Hypothalamus (tissue), 51 donors: Measurements from ENCODE around the gene CD177.
"Not testable (repeated sequence)": the region's sequence is repeated elsewhere in the genome, so short reads cannot be mapped to it uniquely, and the experiment has no call there.

ENCODE experiments used
- DNase-seq, 51 donors: peaks; one replicate each; lab custom pipeline; 2025; lab: John Stamatoyannopoulos, UW

The CD177 gene

DNA sequence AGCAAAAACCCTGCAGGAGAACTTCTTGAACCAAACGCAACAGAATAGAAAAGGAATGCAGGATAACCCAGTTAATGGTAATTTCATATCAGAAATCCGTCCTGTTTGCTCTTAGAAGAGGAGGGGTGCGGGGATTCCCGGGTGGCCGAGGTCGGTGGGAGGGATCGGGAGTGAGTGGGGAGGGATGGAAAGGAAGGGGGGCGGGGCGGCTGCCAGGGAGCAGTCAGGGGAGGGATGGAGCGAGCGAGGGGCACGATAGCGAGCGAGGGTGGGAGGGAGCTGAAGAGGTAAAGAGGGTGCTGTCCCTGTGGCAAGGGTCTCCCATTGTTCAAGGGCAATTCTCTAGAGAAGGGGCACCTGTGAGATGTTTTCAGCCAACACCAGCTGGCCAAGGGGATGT, 26.5 kb downstream of the CD177 start:
- DNase-seq, result no peak

GRCh38 chr19:43380771-43381386, 27.4 kb downstream of the CD177 start:
- no peak for DNase-seq

DNA sequence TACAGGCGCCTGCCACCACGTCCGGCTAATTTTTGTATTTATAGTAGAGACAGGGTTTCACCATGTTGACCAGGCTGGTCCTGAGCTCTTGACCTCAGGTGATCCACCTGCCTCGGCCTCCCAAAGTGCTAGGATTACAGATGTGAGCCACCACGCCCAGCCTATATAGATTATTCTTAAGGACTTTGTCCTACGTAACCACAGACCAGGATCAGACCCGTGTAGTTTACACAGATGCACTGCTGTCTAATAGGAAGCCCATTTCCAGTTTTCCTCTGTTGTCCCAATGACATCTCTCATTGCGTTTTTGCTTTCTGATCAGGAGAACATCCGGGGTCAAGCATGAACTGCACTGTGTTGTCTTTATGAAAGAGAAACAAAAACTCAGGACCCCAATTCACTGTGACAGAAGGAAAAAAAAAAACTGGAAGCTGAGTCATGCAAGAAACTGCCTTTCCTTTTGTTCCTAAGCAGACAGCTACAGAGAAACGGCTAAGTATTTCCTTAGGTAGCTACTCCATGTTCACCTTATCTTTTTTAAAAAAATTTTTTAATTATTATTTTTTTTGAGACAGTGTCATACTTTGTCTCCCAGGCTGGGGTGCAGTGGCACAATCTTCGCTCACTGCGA, 29.2 kb downstream of the CD177 start:
- DNase-seq, result not testable (repeated sequence)

DNA sequence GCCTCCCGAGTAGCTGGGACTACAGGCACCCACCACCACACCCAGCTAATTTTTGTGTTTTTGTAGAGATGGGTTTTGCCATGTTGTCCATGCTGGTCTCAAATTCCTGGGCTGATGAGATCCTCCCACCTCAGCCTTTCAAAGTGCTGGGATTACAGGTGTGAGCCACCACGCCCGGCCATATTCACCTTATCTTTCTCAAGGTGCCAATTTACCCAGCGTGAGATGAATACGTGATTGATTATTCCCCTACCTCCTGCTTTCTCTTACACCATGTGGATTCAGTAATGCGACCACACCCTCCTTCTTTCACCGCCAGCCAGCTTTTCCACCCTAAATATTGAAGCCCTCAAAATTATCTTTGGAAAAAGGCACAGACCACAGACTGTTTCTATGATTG, 29.8 kb downstream of the CD177 start:
- DNase-seq, result not testable (repeated sequence)

- DNase-seq, result not testable (repeated sequence)
Measured at GRCh38 chr19:43383759-43384158, 30.3 kb downstream of the CD177 start.

DNA sequence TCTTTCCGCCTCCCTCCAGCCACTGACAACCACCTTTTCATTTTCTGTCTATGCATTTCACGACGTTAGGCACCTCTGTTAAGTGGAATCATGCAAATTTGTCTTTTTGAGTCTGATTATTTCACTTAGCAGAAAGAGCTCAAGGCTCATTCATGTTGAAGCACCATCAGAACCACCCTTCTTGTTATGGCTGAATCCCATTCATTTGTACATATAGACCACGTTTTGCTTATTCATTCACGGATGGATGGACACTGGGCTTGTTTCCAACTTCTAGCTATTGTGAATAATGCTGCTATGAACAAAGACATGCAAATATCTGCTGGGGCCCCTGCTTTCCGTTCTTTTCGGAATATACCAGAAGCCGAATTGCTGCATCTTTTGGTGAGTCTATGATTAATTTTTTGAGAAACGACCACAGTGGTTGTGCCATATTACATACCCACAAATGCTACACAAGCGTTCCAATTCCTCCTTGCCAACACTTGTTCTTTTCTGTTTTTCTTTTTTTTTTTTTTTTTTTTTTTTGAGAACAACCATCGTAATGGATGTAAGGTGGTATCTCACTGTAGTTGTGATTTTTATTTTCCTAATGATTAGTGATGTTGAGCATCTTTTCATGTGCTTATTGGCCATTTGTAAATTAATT, 37.5 kb downstream of the CD177 start:
- DNase-seq, result not testable (repeated sequence)

DNA sequence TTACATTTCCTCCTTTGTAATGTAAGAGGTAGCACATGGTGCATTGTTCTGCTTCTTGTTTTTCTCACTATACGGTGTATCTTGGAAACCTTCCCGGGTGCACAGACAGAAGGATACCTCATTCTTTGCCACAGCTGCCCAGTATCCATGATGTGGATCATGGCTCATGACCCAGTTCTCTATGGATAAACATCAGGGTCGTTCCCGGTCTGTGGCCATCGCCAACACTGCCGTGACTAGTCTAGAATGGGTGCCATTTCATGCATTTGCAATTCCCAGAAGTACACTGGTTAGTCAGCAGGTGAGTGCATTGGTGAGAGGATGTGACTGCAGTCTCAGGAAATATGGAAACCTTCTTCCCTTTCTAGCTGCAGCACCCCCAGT, 38.1 kb downstream of the CD177 start:
- DNase-seq, result not testable (repeated sequence)

- DNase-seq, result not testable (repeated sequence)
Measured at GRCh38 chr19:43393501-43393900, 40.0 kb downstream of the CD177 start.

- no peak for DNase-seq
Measured at GRCh38 chr19:43395561-43395960, 42.1 kb downstream of the CD177 start.

DNA sequence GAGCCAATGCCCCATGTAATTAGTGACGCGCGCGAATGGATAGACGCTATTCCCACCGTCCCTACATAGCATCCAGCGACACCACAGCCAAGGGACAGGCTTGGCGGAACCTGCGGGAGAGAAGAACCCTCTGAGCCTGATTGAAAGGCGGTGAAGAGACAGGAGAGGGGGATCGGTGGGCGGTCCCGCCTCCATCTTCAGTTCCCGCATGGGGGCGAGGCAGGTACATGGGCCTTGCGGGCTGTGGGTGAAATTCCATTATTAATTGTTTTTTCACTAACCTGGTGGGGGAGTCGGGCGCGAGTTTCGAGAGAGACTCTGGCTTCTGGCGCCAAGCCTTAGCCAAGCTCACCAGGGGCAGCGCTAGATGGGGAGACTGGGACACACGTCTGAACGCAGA, 52.8 kb downstream of the CD177 start:
- DNase-seq, result no peak

- DNase-seq, result no peak
Measured at GRCh38 chr19:43407416-43408005, 54.0 kb downstream of the CD177 start.

GRCh38 chr19:43408043-43408442, 54.6 kb downstream of the CD177 start:
- DNase-seq, result no peak

DNA sequence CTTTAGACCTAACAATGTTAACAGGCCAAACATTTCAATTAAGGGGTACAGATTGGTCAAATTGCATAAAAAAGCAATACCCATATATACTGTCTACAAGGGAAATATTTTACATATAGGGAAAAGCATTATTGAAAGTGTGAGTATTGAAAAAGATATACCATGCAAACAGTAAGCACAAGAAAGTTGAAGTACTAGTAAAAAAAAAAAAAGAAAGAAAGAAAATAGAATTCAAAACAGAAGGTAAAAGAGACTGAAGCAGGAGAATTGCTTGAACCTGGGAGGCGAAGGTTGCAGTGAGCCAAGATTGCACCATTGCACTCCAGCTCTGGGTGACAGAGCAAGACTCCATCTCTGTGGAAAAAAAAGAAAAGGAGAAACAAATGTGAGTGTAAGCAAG, 55.9 kb downstream of the CD177 start:
- no peak for DNase-seq

- DNase-seq, result no peak
Measured at GRCh38 chr19:43412441-43412840, 59.0 kb downstream of the CD177 start.
